HL-60/S4 treated with retinoic acid at 250 ng/mL for 4 days and 3 days (cell line): ENCODE data around the gene CDK2AP2.
"Not testable (repeated sequence)": the region's sequence is repeated elsewhere in the genome, so short reads cannot be mapped to it uniquely, and the experiment has no call there.

Experiments
- in situ Hi-C: fragments of 300-500 bp; cut with MboI; formaldehyde crosslinking; loops from 2 replicates; pipeline ENCODE4 v1.7.0; 2022; ENCODE audit warnings: low sequenced_read_pairs

Gene CDK2AP2

GRCh38 chr11:67468456-67468758 lies 39.6 kb downstream of the CDK2AP2 start:
- in situ Hi-C loops = no loop called here

GRCh38 chr11:67468056-67468455 lies 39.9 kb downstream of the CDK2AP2 start:
- in situ Hi-C loops = no loop called here

- in situ Hi-C loops = no loop called here
These were observed 40.8 kb downstream of the CDK2AP2 start for GRCh38 chr11:67466962-67467771.

GRCh38 chr11:67466367-67466766 lies 41.6 kb downstream of the CDK2AP2 start:
- in situ Hi-C loops = no loop called here

- in situ Hi-C loops = not testable (repeated sequence)
These were observed 42.4 kb downstream of the CDK2AP2 start for GRCh38 chr11:67465530-67465929.

GRCh38 chr11:67465189-67465510 lies 42.8 kb downstream of the CDK2AP2 start:
- in situ Hi-C loops = no loop called here

- in situ Hi-C loops = no loop called here
These were observed 43.4 kb downstream of the CDK2AP2 start for GRCh38 chr11:67464411-67465188.

GRCh38 chr11:67463680-67464410 lies 44.1 kb downstream of the CDK2AP2 start:
- in situ Hi-C loops = no loop called here

GRCh38 chr11:67463186-67463585 lies 44.8 kb downstream of the CDK2AP2 start:
- in situ Hi-C loops = no loop called here

GRCh38 chr11:67458266-67458665 lies 49.7 kb downstream of the CDK2AP2 start:
- in situ Hi-C loops = no loop called here

- in situ Hi-C loops = no loop called here
These were observed 50.5 kb downstream of the CDK2AP2 start for GRCh38 chr11:67457453-67457852.
